Natural killer cell (primary cell): ENCODE measurements around the gene RCN1. TPM values are rescaled to one million over a fixed set of nuclear protein-coding genes. Genes with fewer than 3 reads are reported as not detected.

Experiments used
- ATAC-seq, 3 donors: fragments of 150-1000 bp in 2 of 3; fragments of 200-7000 bp in 1 of 3; cut with Tn5 transposase; 1 replicate in 1 of 3; 2 replicates in 2 of 3; pipeline ENCODE4 v1.10.0; 2021; ENCODE audit warnings: mild to moderate bottlenecking in 2 of 3, moderate library complexity in 2 of 3
- DNase-seq, 2 donors: peaks; one replicate each; pipeline versions ENCODE4 v3.0.0 to v3.0.0-alpha.2; 2013 to 2021; ENCODE audit warnings: mixed read lengths in 1 of 2
- H3K27ac ChIP-seq: one replicate; pipeline ENCODE4 v1.5.1; 2013; ENCODE audit warnings: mild to moderate bottlenecking, low read length
- H3K27me3 ChIP-seq: one replicate; pipeline ENCODE4 v1.6.1; 2013; ENCODE audit warnings: low read length; ENCODE audit not compliant: control insufficient read depth, insufficient read depth
- H3K36me3 ChIP-seq: one replicate; pipeline ENCODE4 v1.6.1; 2013; ENCODE audit warnings: low read length; ENCODE audit not compliant: control insufficient read depth, insufficient read depth
- H3K4me1 ChIP-seq: one replicate; pipeline ENCODE4 v1.6.1; 2013; ENCODE audit warnings: low read length; ENCODE audit not compliant: control insufficient read depth, insufficient read depth
- H3K4me3 ChIP-seq: one replicate; pipeline ENCODE4 v1.5.1; 2013; ENCODE audit warnings: low read length
- H3K9me3 ChIP-seq: one replicate; pipeline ENCODE4 v1.6.1; 2013; ENCODE audit warnings: low read length; ENCODE audit not compliant: control insufficient read depth, insufficient read depth
- H3K27ac Mint-ChIP-seq, 2 donors: one replicate each; pipeline ENCODE4 v1.8.0; 2022; ENCODE audit warnings: mild to moderate bottlenecking in 2 of 2, mixed read lengths in 2 of 2, moderate library complexity in 1 of 2
- H3K27me3 Mint-ChIP-seq, 2 donors: one replicate each; pipeline ENCODE4 v1.8.0; 2022; ENCODE audit warnings: low read depth in 2 of 2, mixed read lengths in 2 of 2
- H3K36me3 Mint-ChIP-seq: one replicate; pipeline ENCODE4 v1.8.0; 2022; ENCODE audit warnings: mixed read lengths
- H3K4me1 Mint-ChIP-seq, 2 donors: one replicate each; pipeline ENCODE4 v1.8.0; 2022; ENCODE audit warnings: mixed read lengths in 2 of 2
- H3K4me3 Mint-ChIP-seq: one replicate; pipeline ENCODE4 v1.8.0; 2022; ENCODE audit warnings: mild to moderate bottlenecking, moderate library complexity, mixed read lengths
- H3K9me3 Mint-ChIP-seq, 2 donors: one replicate each; pipeline ENCODE4 v1.8.0; 2022; ENCODE audit warnings: mixed read lengths in 2 of 2
- CTCF ChIP-seq: fragments of 200-600 bp; IDR thresholded peaks from one replicate; pipeline ENCODE4 v1.8.0; 2022; ENCODE audit warnings: antibody characterized with exemption
- WGBS: methylation state at CpG from one replicate; pipeline ENCODE4 v1.1.7; 2013; ENCODE audit warnings: missing lambda C conversion rate; ENCODE audit not compliant: insufficient coverage; 5-methylcytosine and 5-hydroxymethylcytosine counted together
- intact Hi-C: fragments of 100-400 bp; cut with micrococcal nuclease; formaldehyde crosslinking; loops from one replicate; pipeline ENCODE4 v1.14.2; 2022
- total RNA-seq, 4 donors: library from RNA; stranded (reverse); fragments of 120-200 nt in 1 of 4; gene quantifications; one replicate each; pipeline versions ENCODE4 v1.2.3 to v1.2.4, GENCODE V29; 2013 to 2022

Gene RCN1
- total RNA-seq, 3 donors from 2014 or later (not counting 1 experiment from before 2014, with no cell fraction given) = 19.1 to 21.2 (median 20.3) TPM

GRCh38 chr11:32113200-32113919 lies 22.5 kb downstream of the RCN1 start:
- Mint-ChIP-seq H3K36me3 (no peaks in the 10 kb centered on the region), H3K9me3 (peaks cover 0 to 2% of the 10 kb centered on the region in 2 donors), H3K4me3 (no peak overlapping the region), H3K27ac (no peak overlapping the region), H3K27me3 (peaks cover 6 to 8% of the 10 kb centered on the region in 2 donors), H3K4me1 (peaks cover 21 to 30% of the 10 kb centered on the region in 2 donors)
- intact Hi-C loops = no loop called here
- ATAC-seq (no peak), DNase-seq (no peak)
- H3K36me3 ChIP-seq = no peaks in the 10 kb centered on the region
- 83% methylated on average over 7 of the region's 10 CpGs for WGBS
- no peak overlapping the region for H3K4me3 ChIP-seq
- peaks cover 15% of the 10 kb centered on the region for H3K4me1 ChIP-seq
- H3K9me3 ChIP-seq = no peaks in the 10 kb centered on the region
- no peak overlapping the region for H3K27ac ChIP-seq
- no peaks in the 10 kb centered on the region for H3K27me3 ChIP-seq
- no peak for TF ChIP-seq CTCF

- no peak for DNase-seq
- peaks cover 17% of the 10 kb centered on the region for H3K4me1 ChIP-seq
- no peak overlapping the region for H3K27ac Mint-ChIP-seq
- 100% methylated on average over 2 of the region's 2 CpGs for WGBS
- peaks cover 21 to 30% of the 10 kb centered on the region in 2 donors for H3K4me1 Mint-ChIP-seq
- no peak overlapping the region for H3K4me3 ChIP-seq
- peaks cover 6 to 8% of the 10 kb centered on the region in 2 donors for H3K27me3 Mint-ChIP-seq
- H3K36me3 ChIP-seq = no peaks in the 10 kb centered on the region
- TF ChIP-seq CTCF = no peak
- H3K9me3 ChIP-seq = no peaks in the 10 kb centered on the region
- H3K36me3 Mint-ChIP-seq = no peaks in the 10 kb centered on the region
- intact Hi-C loops = no loop called here
- H3K27me3 ChIP-seq = no peaks in the 10 kb centered on the region
- H3K4me3 Mint-ChIP-seq = no peak overlapping the region
- no peak overlapping the region for H3K27ac ChIP-seq
- H3K9me3 Mint-ChIP-seq = peaks cover 0 to 2% of the 10 kb centered on the region in 2 donors
- ATAC-seq = no peak
These were observed 23.0 kb downstream of the RCN1 start for GRCh38 chr11:32113920-32114203.

GRCh38 chr11:32115446-32115845 lies 24.6 kb downstream of the RCN1 start:
- no peak for ATAC-seq
- peaks cover 6 to 8% of the 10 kb centered on the region in 2 donors for H3K27me3 Mint-ChIP-seq
- Histone ChIP-seq H3K4me3 (no peak overlapping the region), H3K27me3 (no peaks in the 10 kb centered on the region), H3K36me3 (no peaks in the 10 kb centered on the region), H3K27ac (no peak overlapping the region), H3K9me3 (no peaks in the 10 kb centered on the region), H3K4me1 (peaks cover 21% of the 10 kb centered on the region)
- TF ChIP-seq CTCF = no peak
- peaks cover 0 to 4% of the 10 kb centered on the region in 2 donors for H3K9me3 Mint-ChIP-seq
- no peak for DNase-seq
- peak overlapping the region in 1 of 2 donors; percentile 51 for H3K27ac Mint-ChIP-seq
- 87% methylated on average over 5 of the region's 5 CpGs for WGBS
- peaks cover 25 to 39% of the 10 kb centered on the region in 2 donors for H3K4me1 Mint-ChIP-seq
- no peaks in the 10 kb centered on the region for H3K36me3 Mint-ChIP-seq
- no peak overlapping the region for H3K4me3 Mint-ChIP-seq
- intact Hi-C loops = no loop called here

GRCh38 chr11:32116668-32117067 lies 25.8 kb downstream of the RCN1 start:
- TF ChIP-seq CTCF = no peak

More at GRCh38 chr11:32116668-32117067, 25.8 kb downstream of the RCN1 start:
- Histone ChIP-seq H3K27ac (no peak overlapping the region), H3K4me3 (no peak overlapping the region), H3K36me3 (no peaks in the 10 kb centered on the region), H3K9me3 (no peaks in the 10 kb centered on the region), H3K4me1 (peaks cover 30% of the 10 kb centered on the region), H3K27me3 (no peaks in the 10 kb centered on the region)
- Mint-ChIP-seq H3K27me3 (peaks cover 6 to 8% of the 10 kb centered on the region in 2 donors), H3K9me3 (peaks cover 0 to 4% of the 10 kb centered on the region in 2 donors), H3K36me3 (no peaks in the 10 kb centered on the region), H3K4me3 (peak overlapping the region; percentile 45), H3K4me1 (peaks cover 35 to 51% of the 10 kb centered on the region in 2 donors), H3K27ac (peak overlapping the region; percentile 45 to 51)
- ATAC-seq = peak in 2 of 3 donors; percentile 7 to 70
- intact Hi-C loops = no loop called here
- WGBS = 45% methylated on average over 2 of the region's 2 CpGs
- DNase-seq = no peak
